ENCODE measurements around the gene UNCX. TPM values are rescaled to one million over a fixed set of nuclear protein-coding genes. Genes with fewer than 3 reads are reported as not detected.

Gene UNCX
- total and polyA plus RNA-seq, 2 of the 8 experiments (the other 6 are each of a cell fraction or from before 2014, with no cell fraction given): not detected

DNA sequence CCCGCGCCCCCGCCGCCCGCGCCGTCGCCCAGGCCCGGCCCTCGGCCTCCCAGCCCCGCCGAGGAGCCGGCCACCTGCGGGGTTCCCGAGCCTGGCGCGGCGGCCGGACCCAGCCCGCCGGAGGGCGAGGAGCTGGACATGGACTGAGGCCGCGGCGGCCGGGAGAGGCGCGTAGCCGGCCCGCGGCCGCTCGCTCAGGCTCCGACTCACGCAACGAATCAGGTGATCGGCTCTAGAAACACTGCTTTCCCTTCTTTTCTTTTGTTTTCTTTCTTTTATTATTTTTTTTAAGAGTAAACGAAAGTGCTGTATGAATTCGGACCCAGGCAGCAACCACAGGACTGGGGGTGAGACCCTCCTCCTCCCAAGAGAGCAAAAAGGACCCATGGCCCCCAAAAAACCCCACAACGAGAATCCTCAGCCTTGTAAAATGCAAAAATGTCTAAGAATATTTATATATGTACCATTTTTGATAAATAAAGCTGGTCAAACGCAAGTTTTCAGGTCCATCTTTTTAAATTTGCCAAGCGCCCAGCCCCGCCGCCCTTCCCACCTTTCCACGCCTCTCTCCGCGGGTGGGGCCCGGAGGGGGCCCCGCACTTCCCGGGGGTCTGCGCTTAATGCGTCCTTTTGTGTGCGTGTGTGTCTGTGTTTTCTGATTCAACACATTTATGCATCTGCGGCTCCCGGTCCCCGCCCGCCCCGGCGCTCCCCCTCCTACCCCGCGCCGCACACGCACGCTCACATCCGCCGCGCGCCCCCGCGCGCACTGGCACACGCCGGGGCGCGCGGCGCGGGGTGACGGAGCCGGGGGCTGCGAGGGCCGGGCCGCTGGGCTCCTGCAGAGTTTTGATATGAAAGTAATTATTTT is 4.4 kb downstream of the UNCX start:
- Histone ChIP-seq H3K4me3 (ENCODE audit: extremely low read depth in 1 of 4, insufficient read depth in 2 of 4, low read depth in 3 of 4, low read length in 4 of 4) (no peak overlapping the region), H2BK20ac (ENCODE audit: low read length) (no peak overlapping the region), H3K23ac (ENCODE audit: insufficient read length) (no peak overlapping the region), H3K27ac (ENCODE audit: low read depth, low read length) (no peak overlapping the region), H3K79me1 (ENCODE audit: low read depth, low read length) (no peaks in the 10 kb centered on the region), H3K4me2 (ENCODE audit: insufficient read depth in 1 of 2, low read depth in 2 of 2, low read length in 2 of 2) (no peak overlapping the region), H4K91ac (replicated peaks; ENCODE audit: insufficient read length, low read length) (no peak overlapping the region), H3K9ac (replicated peaks in 1 of 4; ENCODE audit: extremely low read depth in 1 of 4, low read depth in 3 of 4, low read length in 3 of 4) (no peak overlapping the region), H2BK15ac (ENCODE audit: low read length) (no peak overlapping the region), H3K36me3 (ENCODE audit: control insufficient read depth in 2 of 4, insufficient read depth in 4 of 4, low read length in 3 of 4) (peaks cover 0 to 28% (median 0%) of the 10 kb centered on the region in 4 experiments; a peak in 1 of 8 replicates), H3K27me3 (replicated peaks in 1 of 4; ENCODE audit: control insufficient read depth in 3 of 4, extremely low read depth in 1 of 4, insufficient read depth in 3 of 4, low read length in 3 of 4) (peaks cover 95 to 99% (median 98%) of the 10 kb centered on the region in 4 experiments), H4K20me1 (replicated peaks in 1 of 2; ENCODE audit: control insufficient read depth in 1 of 2, insufficient read depth in 2 of 2, low read length in 2 of 2) (peaks cover 13 to 25% of the 10 kb centered on the region in 2 experiments), H2BK12ac (ENCODE audit: low read depth, low read length) (no peak overlapping the region), H4K5ac (ENCODE audit: insufficient read length, low read depth, low read length) (no peak overlapping the region), H2BK120ac (replicated peaks; ENCODE audit: low read depth, low read length) (no peak overlapping the region), H3K18ac (ENCODE audit: extremely low read depth, low read length) (no peak overlapping the region; the same call in 1 of the 2 replicates), H3K23me2 (ENCODE audit: low read depth, low read length) (peaks cover 3% of the 10 kb centered on the region; the same call in 1 of the 2 replicates), H3K9me3 (ENCODE audit: insufficient read depth in 2 of 2, low read depth in 1 of 2, low read length in 1 of 2) (no peaks in the 10 kb centered on the region), H4K8ac (ENCODE audit: extremely low read depth, insufficient read depth, low read length) (no peak overlapping the region), H2BK5ac (ENCODE audit: low read depth, low read length) (no peak overlapping the region), H3K14ac (ENCODE audit: insufficient read length) (no peak overlapping the region), H3K4ac (replicated peaks; ENCODE audit: insufficient read length, low read depth, low read length) (no peak overlapping the region), H3K79me2 (ENCODE audit: control insufficient read depth in 1 of 2, insufficient read depth in 2 of 2, low read length in 2 of 2) (no peaks in the 10 kb centered on the region), H2AK5ac (ENCODE audit: low read depth, low read length) (no peak overlapping the region), H3K56ac (replicated peaks; ENCODE audit: insufficient read length, low read depth, low read length) (no peak overlapping the region), H3K4me1 (replicated peaks in 1 of 4; ENCODE audit: control insufficient read depth in 3 of 4, insufficient read depth in 4 of 4, low read length in 3 of 4) (peaks cover 2 to 38% (median 21%) of the 10 kb centered on the region in 4 experiments), H2AFZ (ENCODE audit: low read length) (no peak overlapping the region)
- CTCF ChIA-PET (ENCODE audit: partially characterized antibody): interaction anchor here (3.5 kb wide), 1 partner anchor 12 kb away, joined by 16 read pairs; no protein-coding TSS in a partner anchor
- 1% methylated on average over 54 of the region's 83 CpGs; no CpG with 5 or more reads in 1 of the 2 experiments for WGBS, 2 experiments (ENCODE audit: extremely low coverage in 1 of 2, insufficient coverage in 1 of 2, insufficient read length in 1 of 2, insufficient replicate concordance in 2 of 2, low coverage in 1 of 2, low lambda C conversion rate in 2 of 2, missing lambda C conversion rate in 1 of 2)
- POLR2A ChIA-PET (ENCODE audit: partially characterized antibody): interaction anchor here (0.9 to 1.0 kb wide), 2 partner anchors 9 to 11 kb away, joined by 3 to 4 read pairs; no protein-coding TSS in a partner anchor
- no peak for FAIRE-seq
- TF ChIP-seq CBX8 (IDR thresholded peaks at IDR 0.05; ENCODE audit: borderline replicate concordance, low read depth, low read length): peak; percentile 91; the same call in 1 of the 2 replicates
- no peak for TF ChIP-seq TCF12 (IDR thresholded peaks at IDR 0.05; ENCODE audit: low read depth, low read length)
- TF ChIP-seq, protein P1, sequence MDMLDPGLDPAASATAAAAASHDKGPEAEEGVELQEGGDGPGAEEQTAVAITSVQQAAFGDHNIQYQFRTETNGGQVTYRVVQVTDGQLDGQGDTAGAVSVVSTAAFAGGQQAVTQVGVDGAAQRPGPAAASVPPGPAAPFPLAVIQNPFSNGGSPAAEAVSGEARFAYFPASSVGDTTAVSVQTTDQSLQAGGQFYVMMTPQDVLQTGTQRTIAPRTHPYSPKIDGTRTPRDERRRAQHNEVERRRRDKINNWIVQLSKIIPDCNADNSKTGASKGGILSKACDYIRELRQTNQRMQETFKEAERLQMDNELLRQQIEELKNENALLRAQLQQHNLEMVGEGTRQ (IDR thresholded peaks at IDR 0.05; ENCODE audit: low read length): no peak
- TF ChIP-seq RNF2 (IDR thresholded peaks at IDR 0.05; ENCODE audit: borderline replicate concordance, low read depth, low read length, missing control alignments, poor library complexity, severe bottlenecking): peak; percentile 91
- no peak for TF ChIP-seq TEAD4 (IDR thresholded peaks at IDR 0.05; ENCODE audit: low read depth, low read length)
- TF ChIP-seq, protein P2, sequence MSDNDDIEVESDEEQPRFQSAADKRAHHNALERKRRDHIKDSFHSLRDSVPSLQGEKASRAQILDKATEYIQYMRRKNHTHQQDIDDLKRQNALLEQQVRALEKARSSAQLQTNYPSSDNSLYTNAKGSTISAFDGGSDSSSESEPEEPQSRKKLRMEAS (IDR thresholded peaks at IDR 0.05): no peak
- peak; percentile 77 for TF ChIP-seq EZH2 (IDR thresholded peaks at IDR 0.05; ENCODE audit: low read depth, low read length, severe bottlenecking)
- TF ChIP-seq YY1 (IDR thresholded peaks at IDR 0.05; ENCODE audit: low read depth, low read length): no peak
- no peak for TF ChIP-seq CREB1 (IDR thresholded peaks at IDR 0.05)
- DNase-seq (ENCODE audit: low read depth in 1 of 2, low spot score in 2 of 2): no peak
